OCI-M1 (cell line): ENCODE measurements around the gene IFNL1.
A peak's percentile ranks its signal among the peaks of the same experiment; 100 is the strongest.
"Not testable (repeated sequence)": the region's sequence is repeated elsewhere in the genome, so short reads cannot be mapped to it uniquely, and the experiment has no call there.

Source experiments
- DNase-seq: peaks from one replicate; lab custom pipeline; 2025; lab: John Stamatoyannopoulos, UW

The IFNL1 gene

GRCh38 chr19:39332738-39333137 is 36.5 kb downstream of the IFNL1 start:
- DNase-seq, result not testable (repeated sequence)

DNA sequence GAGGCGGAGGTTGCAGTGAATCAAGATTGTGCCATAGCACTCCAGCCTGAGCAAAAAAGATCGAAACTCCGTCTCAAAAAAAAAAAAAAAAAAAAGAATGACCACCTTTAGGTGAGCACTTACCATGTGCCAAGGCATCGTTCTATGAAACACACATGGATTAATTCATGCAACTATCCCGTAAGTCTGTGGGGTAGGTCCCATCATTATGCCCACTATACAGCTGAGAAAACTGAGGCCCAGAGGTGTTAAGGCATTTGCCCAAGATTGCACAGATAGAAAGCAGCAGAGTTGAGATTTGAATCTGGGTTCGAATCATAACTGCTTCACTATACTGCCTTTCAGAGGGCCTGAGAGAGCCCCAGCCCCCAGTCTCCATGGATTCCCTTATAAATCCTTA is 37.3 kb downstream of the IFNL1 start:
- DNase-seq, result no peak

- DNase-seq, result no peak
Measured at GRCh38 chr19:39334444-39334976, 38.3 kb downstream of the IFNL1 start.

GRCh38 chr19:39335168-39335548 is 39.0 kb downstream of the IFNL1 start:
- DNase-seq, result peak; percentile 64

DNA sequence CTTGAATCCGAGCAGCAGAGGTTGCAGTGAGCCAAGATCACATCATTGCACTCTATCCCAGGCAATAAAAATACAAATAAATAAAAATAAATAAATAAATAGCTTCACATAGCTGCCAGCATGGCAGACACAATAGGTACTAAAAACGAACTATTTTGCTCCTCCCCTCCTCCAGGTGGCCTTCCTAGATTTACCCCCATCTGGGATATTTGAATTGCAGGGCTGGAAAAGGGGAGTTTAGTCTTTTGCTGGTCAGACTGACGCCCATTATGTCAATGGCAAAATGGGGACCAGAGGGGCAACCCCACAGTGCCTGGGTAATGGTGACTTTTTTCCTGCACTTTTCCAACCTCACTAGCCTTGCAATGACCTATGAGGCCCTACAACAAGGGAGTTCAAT is 40.3 kb downstream of the IFNL1 start:
- DNase-seq, result no peak

- peak; percentile 33 for DNase-seq
Measured at GRCh38 chr19:39339674-39340073, 43.5 kb downstream of the IFNL1 start.

GRCh38 chr19:39340156-39340555 is 43.9 kb downstream of the IFNL1 start:
- not testable (repeated sequence) for DNase-seq

DNA sequence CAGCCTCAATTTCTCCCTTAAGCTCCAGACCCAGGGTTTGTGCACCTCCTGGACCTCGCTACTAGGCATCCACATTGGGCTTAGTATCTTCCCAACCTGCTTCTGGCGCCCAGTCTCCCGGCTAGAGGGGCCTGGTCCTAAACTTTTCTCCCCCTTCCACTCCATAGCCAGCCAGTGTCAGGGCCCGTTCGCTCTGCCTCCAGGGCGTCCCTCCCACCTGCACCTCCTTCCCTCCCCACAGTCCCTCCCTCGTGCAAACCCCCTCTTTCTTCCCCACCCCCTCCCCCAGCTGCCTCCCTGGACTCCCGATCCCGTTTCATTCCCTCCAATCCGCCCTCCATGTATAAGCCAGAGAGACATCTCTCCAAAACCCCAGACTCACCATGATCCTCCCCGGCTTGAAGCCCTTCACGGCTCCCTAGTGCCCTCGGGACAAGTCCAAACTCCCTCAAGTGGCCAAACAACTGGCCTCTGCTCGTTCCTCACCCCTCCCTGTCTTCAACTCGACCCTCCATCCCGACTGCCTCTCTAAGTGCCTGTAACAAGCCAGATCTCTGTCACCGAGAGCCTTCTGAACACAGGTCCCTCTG is 45.0 kb downstream of the IFNL1 start:
- DNase-seq, result peak; percentile 84

DNA sequence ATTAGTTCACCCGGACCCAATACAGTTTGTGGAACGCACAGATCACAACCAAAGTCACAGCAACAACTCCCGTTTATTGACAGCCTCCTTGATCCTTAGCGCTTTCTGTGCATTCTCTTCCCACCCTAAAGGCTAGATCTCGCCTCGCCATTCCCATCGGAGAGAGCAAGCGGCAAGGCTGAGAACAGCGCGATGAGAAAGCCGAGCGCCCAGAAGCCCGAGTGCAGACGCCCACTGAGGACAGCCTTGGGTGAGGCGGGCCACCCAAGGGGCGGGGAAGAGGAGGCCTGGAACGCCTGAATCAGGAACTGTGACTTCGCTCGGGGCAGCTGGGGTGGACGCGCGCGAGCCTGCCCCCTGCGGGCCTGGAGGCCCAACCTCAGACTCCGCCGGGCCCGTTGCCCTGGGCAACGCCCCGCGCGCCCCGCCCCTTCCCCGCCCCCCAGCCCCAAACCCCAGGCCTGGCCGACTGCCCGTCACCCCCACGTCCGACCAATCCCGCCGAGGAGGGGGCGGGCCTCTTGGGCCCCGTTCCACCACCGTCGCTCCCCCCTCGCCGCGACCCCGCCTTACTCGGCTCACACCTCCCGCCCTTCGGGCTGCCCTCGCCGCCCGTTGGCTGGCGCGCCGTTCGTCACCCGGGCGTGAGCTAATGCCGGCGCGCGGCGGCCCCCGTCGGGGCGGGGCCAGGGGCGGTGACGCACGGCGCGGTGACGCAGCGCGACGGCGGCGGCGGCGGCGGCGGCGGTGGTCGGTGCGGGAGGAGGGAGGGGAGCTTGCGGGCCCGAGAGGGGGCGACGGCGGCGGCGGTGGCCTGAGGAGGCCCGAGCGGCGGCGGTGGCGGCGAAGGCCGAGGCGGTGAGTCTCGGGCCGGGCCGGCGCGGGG is 45.8 kb downstream of the IFNL1 start, which contains the start of gene SAMD4B:
Gene SAMD4B (plus strand): TSS at position 703 of the 886 bp plus-strand sequence. CDS start 14,473 bp downstream, outside the sequence.
- DNase-seq, result peak; percentile 100

GRCh38 chr19:39342647-39343305 is 46.6 kb downstream of the IFNL1 start:
- peak; percentile 16 for DNase-seq

DNA sequence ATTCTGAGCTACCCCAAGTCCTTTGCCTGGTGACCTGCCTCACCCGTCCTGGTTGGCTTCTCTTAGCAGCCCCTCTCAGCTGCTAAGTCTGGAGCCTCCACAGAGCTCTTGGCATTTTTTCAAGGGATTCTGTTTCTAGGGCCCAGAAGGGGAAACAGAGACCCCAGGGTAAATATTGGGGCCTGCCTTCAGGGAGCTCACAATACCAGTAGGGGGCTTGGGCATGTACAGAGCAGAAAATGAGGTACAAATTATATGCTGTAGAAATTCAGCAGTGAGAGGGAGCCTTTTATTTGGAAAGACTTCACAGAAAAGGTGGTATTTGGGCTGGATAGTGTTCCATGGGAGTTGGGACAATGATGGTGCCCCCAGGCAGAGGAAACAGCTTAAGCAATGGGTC is 49.7 kb downstream of the IFNL1 start:
- DNase-seq, result no peak

DNA sequence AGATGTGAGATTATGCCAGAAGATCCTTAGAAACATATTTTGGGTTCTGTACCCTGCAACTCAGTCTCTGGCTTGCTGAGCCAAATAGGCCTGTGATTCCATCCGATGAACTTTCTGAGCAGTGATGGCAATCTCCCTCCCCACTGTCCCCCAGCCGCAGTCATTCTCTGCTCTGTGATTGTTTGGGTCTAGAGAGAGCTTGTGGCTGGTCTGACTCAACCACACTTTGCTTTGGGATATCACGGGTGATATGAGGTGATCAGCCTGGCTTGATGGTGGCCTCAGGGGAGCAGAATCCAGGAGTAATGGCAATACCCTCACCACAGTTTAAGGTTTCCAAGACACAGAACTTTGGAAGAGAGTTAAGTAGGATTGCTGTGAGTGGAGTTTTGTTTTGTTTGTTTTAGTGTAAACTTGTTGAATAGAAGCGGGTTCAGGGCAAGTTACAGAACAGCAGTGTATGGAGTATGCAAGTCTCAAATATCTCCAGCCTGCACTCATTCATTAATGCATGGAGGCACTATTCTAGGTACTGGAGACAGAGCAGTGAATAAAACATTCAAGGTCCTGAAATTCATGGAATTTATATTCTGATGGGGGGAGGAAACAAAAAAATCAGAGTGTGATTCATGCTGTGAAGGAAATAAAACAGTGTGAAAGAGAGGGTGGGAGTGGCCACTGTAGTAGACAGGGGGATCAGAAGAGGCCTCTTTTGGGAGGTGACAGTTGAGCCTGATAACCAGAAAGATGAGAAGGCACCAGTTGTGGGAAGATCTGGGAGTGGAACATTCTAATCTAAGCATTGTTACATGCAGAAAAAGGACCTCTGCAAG is 51.3 kb downstream of the IFNL1 start:
- peak; percentile 71 for DNase-seq
